Caco-2 (cell line): ENCODE results near the gene ZDHHC4. TPM values are rescaled to one million over a fixed set of nuclear protein-coding genes. Genes with fewer than 3 reads are reported as not detected.
A peak's percentile ranks its signal among the peaks of the same experiment; 100 is the strongest.
"Not testable (repeated sequence)": the region's sequence is repeated elsewhere in the genome, so short reads cannot be mapped to it uniquely, and the experiment has no call there.

Experiments
- BruUV-seq: library from RNA; stranded (reverse); fragments of 400-500 nt; replicated peaks from 2 replicates; lab custom pipeline; 2021; lab: Mats Ljungman, UMichigan
- CTCF ChIA-PET: fragments of 300-600 bp; sonication (Branson Sonifier 250); formaldehyde crosslinking; loops from one replicate; lab custom pipeline; 2022; ENCODE audit warnings: antibody characterized with exemption; lab: Charles Lee
- POLR2A ChIA-PET: fragments of 300-600 bp; sonication (Branson Sonifier 250); formaldehyde crosslinking; loops from one replicate; lab custom pipeline; 2022; ENCODE audit warnings: antibody characterized with exemption; lab: Charles Lee
- DNase-seq, 2 experiments: peaks; one replicate each; pipeline versions ENCODE4 v3.0.0 to v3.0.0-alpha.2; 2020 to 2022
- H3K27me3 ChIP-seq: replicated peaks from 2 replicates; pipeline ENCODE4 v1.6.0; 2011; ENCODE audit warnings: low read length; ENCODE audit not compliant: control insufficient read depth, insufficient read depth
- H3K36me3 ChIP-seq: 2 replicates; pipeline ENCODE4 v1.5.1; 2011; ENCODE audit warnings: low read length; ENCODE audit not compliant: control insufficient read depth, insufficient read depth
- H3K4me1 ChIP-seq: fragments of 250-450 bp; sonication (Bioruptor Pico); 2 replicates; pipeline ENCODE4 v1.5.1; 2020; ENCODE audit warnings: mild to moderate bottlenecking
- H3K4me3 ChIP-seq: 2 replicates; pipeline ENCODE4 v1.5.1; 2011; ENCODE audit warnings: low read depth, mild to moderate bottlenecking, control low read depth, low read length
- H3K9me3 ChIP-seq: fragments of 250-450 bp; sonication (Bioruptor Pico); 2 replicates; pipeline ENCODE4 v1.5.1; 2020; ENCODE audit warnings: mild to moderate bottlenecking, moderate library complexity
- H3K27ac Mint-ChIP-seq: one replicate; pipeline ENCODE4 v1.8.0; 2022; ENCODE audit warnings: mixed read lengths; ENCODE audit not compliant: unreplicated experiment
- H3K27me3 Mint-ChIP-seq: one replicate; pipeline ENCODE4 v1.8.0; 2022; ENCODE audit warnings: mixed read lengths; ENCODE audit not compliant: insufficient read depth, unreplicated experiment
- H3K36me3 Mint-ChIP-seq: one replicate; pipeline ENCODE4 v1.8.0; 2022; ENCODE audit warnings: mild to moderate bottlenecking, mixed read lengths; ENCODE audit not compliant: insufficient read depth, unreplicated experiment
- H3K4me1 Mint-ChIP-seq: one replicate; pipeline ENCODE4 v1.8.0; 2022; ENCODE audit warnings: low read depth, mixed read lengths; ENCODE audit not compliant: unreplicated experiment
- H3K4me3 Mint-ChIP-seq: one replicate; pipeline ENCODE4 v1.8.0; 2022; ENCODE audit warnings: mild to moderate bottlenecking, moderate library complexity, mixed read lengths; ENCODE audit not compliant: unreplicated experiment
- H3K9me3 Mint-ChIP-seq: one replicate; pipeline ENCODE4 v1.8.0; 2022; ENCODE audit warnings: mixed read lengths; ENCODE audit not compliant: unreplicated experiment
- CTCF ChIP-seq, 2 experiments: fragments of 200-600 bp in 1 of 2; IDR thresholded peaks; 1 replicate in 1 of 2; 2 replicates in 1 of 2; pipeline versions ENCODE4 v1.5.1 to v1.8.0; 2011 to 2022; ENCODE audit warnings: antibody characterized with exemption in 1 of 2, control low read depth in 1 of 2, inconsistent platforms in 1 of 2, low read depth in 1 of 2, low read length in 1 of 2, mild to moderate bottlenecking in 1 of 2, moderate library complexity in 1 of 2; ENCODE audit not compliant: insufficient read depth in 1 of 2, severe bottlenecking in 1 of 2, unreplicated experiment in 1 of 2
- intact Hi-C: fragments of 100-400 bp; cut with micrococcal nuclease; formaldehyde crosslinking; loops from one replicate; pipeline ENCODE4 v1.10.0; 2022; ENCODE audit not compliant: unreplicated experiment
- total RNA-seq: library from RNA; stranded (reverse); gene quantifications from 2 replicates; pipeline ENCODE4 v1.2.3, GENCODE V29; 2022

The ZDHHC4 gene
- total RNA-seq, 1 experiment from 2014 or later = 78.9 TPM

- Mint-ChIP-seq H3K4me1 (peaks cover 10% of the 10 kb centered on the region), H3K9me3 (no peaks in the 10 kb centered on the region), H3K27ac (peak overlapping the region; percentile 96), H3K36me3 (peaks cover 42% of the 10 kb centered on the region), H3K4me3 (peak overlapping the region; percentile 92), H3K27me3 (no peaks in the 10 kb centered on the region)
- ChIA-PET CTCF (interaction anchor here (0.6 to 1.0 kb wide), 3 partner anchors 11 to 98 kb away, joined by 3 to 6 read pairs (median 3); partner anchors contain the start of gene INTS15), POLR2A (interaction anchor here (0.9 to 1.0 kb wide), 2 partner anchors 12 to 19 kb away, joined by 3 read pairs; partner anchors contain the start of gene INTS15)
- Histone ChIP-seq H3K4me1 (peaks cover 12% of the 10 kb centered on the region), H3K4me3 (peak overlapping the region; percentile 56), H3K36me3 (no peaks in the 10 kb centered on the region; the same call in 1 of the 2 replicates), H3K27me3 (no peaks in the 10 kb centered on the region), H3K9me3 (no peaks in the 10 kb centered on the region)
- peak; percentile 69 to 73 for DNase-seq
- intact Hi-C loops = loop anchor here (5.0 kb wide), 1 partner anchor 61 kb away; no protein-coding TSS in a partner anchor
- BruUV-seq = TSS peak; percentile 42
- no peak for TF ChIP-seq CTCF (IDR thresholded peaks at IDR 0.05; ENCODE audit: insufficient read depth in 1 of 2, low read depth in 1 of 2, low read length in 1 of 2, severe bottlenecking in 1 of 2, unreplicated experiment in 1 of 2)
These were observed 1.1 kb downstream of the ZDHHC4 start for GRCh38 chr7:6578114-6579084.

- POLR2A ChIA-PET = no interaction called here
These were observed 2.2 kb downstream of the ZDHHC4 start for GRCh38 chr7:6579446-6579845.

GRCh38 chr7:6585746-6586432 lies 8.6 kb downstream of the ZDHHC4 start:
- CTCF ChIA-PET, H3K36me3 ChIP-seq: not testable (repeated sequence)

More at GRCh38 chr7:6579446-6579845, 2.2 kb downstream of the ZDHHC4 start:
- no peaks in the 10 kb centered on the region for H3K27me3 Mint-ChIP-seq
- CTCF ChIA-PET = no interaction called here
- H3K4me3 Mint-ChIP-seq = peak overlapping the region; percentile 92
- intact Hi-C loops = loop anchor here (5.0 kb wide), 1 partner anchor 62 kb away; no protein-coding TSS in a partner anchor
- Histone ChIP-seq H3K4me1 (peaks cover 12% of the 10 kb centered on the region), H3K4me3 (no peak overlapping the region), H3K27me3 (no peaks in the 10 kb centered on the region), H3K9me3 (no peaks in the 10 kb centered on the region), H3K36me3 (no peaks in the 10 kb centered on the region; the same call in 1 of the 2 replicates)
- no peaks in the 10 kb centered on the region for H3K9me3 Mint-ChIP-seq
- TF ChIP-seq CTCF (IDR thresholded peaks at IDR 0.05; ENCODE audit: insufficient read depth in 1 of 2, low read depth in 1 of 2, low read length in 1 of 2, severe bottlenecking in 1 of 2, unreplicated experiment in 1 of 2) = no peak
- H3K4me1 Mint-ChIP-seq = peaks cover 10% of the 10 kb centered on the region
- H3K27ac Mint-ChIP-seq = peak overlapping the region; percentile 96
- no TSS peak for BruUV-seq
- H3K36me3 Mint-ChIP-seq = peaks cover 44% of the 10 kb centered on the region
- DNase-seq = no peak

More at GRCh38 chr7:6585746-6586432, 8.6 kb downstream of the ZDHHC4 start:
- H3K27me3 ChIP-seq, DNase-seq, H3K27ac Mint-ChIP-seq, H3K4me1 ChIP-seq, H3K27me3 Mint-ChIP-seq, H3K4me1 Mint-ChIP-seq, H3K9me3 ChIP-seq, BruUV-seq, H3K9me3 Mint-ChIP-seq, POLR2A ChIA-PET, H3K4me3 ChIP-seq, H3K4me3 Mint-ChIP-seq: not testable (repeated sequence)
- H3K36me3 Mint-ChIP-seq = peaks cover 60% of the 10 kb centered on the region
- intact Hi-C loops = loop anchor here (5.0 kb wide), 1 partner anchor 271 kb away; no protein-coding TSS in a partner anchor
